Astrocyte (in vitro differentiated cells and primary cell): ENCODE measurements around the gene BBS12.

Source experiments
- CTCF ChIP-seq: IDR thresholded peaks from 2 replicates; pipeline ENCODE4 v1.5.1; 2011; ENCODE audit warnings: low read depth, mild to moderate bottlenecking, inconsistent platforms, low read length, moderate library complexity; ENCODE audit not compliant: insufficient read depth
- EZH2 ChIP-seq: IDR thresholded peaks from 2 replicates; pipeline ENCODE4 v1.6.1; 2012; ENCODE audit warnings: mild to moderate bottlenecking, low read length, inconsistent platforms; ENCODE audit not compliant: insufficient read depth

- TF ChIP-seq CTCF (no peak), EZH2 (no peak)
Measured at GRCh38 chr4:122764821-122765215, 32.3 kb downstream of the BBS12 start.
